K562 (cell line): ENCODE results near the gene PAIP2. TPM values are rescaled to one million over a fixed set of nuclear protein-coding genes. Genes with fewer than 3 reads are reported as not detected.

ENCODE experiments used
- ATAC-seq: fragments of 200-7000 bp; cut with Tn5 transposase; 3 replicates; pipeline ENCODE4 v1.9.1; 2020; ENCODE audit warnings: moderate library complexity
- BruUV-seq: library from RNA; stranded (reverse); fragments of 400-500 nt; replicated peaks from 2 replicates; lab custom pipeline; 2021; lab: Mats Ljungman, UMichigan
- CTCF ChIA-PET: fragments of 300-600 bp; formaldehyde crosslinking; extraction: SDS; loops from one replicate; lab custom pipeline; 2021; ENCODE audit warnings: low intra/inter-chr PET ratio; lab: Yijun Ruan, JAX
- POLR2A ChIA-PET: fragments of 300-600, 350-650 bp; sonication (Branson Sonifier 250); formaldehyde crosslinking; extraction: SDS; loops from one replicate; lab custom pipeline; 2021; ENCODE audit warnings: antibody characterized with exemption, inconsistent platforms; lab: Yijun Ruan, JAX
- DNase-seq, 4 experiments: peaks; one replicate each; pipeline versions ENCODE4 v3.0.0 to v3.0.0-alpha.2; 2011 to 2018; ENCODE audit warnings: low spot score in 3 of 4, mixed read lengths in 3 of 4; ENCODE audit errors: extremely low read depth in 1 of 4
- FAIRE-seq: peaks from 2 replicates; lab custom pipeline; 2011; peaks lifted over from hg19 to GRCh38; lab: Jason Lieb, UNC
- H2AFZ ChIP-seq: 2 replicates; pipeline ENCODE4 v1.6.0; 2011; ENCODE audit warnings: low read depth, low read length, control low read depth, inconsistent platforms
- H3K27ac ChIP-seq: fragments of 200-600 bp; 3 replicates; pipeline ENCODE4 v1.8.0; 2011; ENCODE audit warnings: low read depth, mild to moderate bottlenecking, control low read depth, inconsistent platforms, low read length, moderate library complexity, mixed read lengths; ENCODE audit errors: extremely low read depth
- H3K27me3 ChIP-seq, 2 experiments: fragments of 300-600 bp in 1 of 2; 2 replicates in 1 of 2; 3 replicates in 1 of 2; pipeline versions ENCODE4 v1.6.0 to v1.8.0; 2011; ENCODE audit warnings: inconsistent platforms in 2 of 2, low read length in 2 of 2, mild to moderate bottlenecking in 1 of 2, mixed read lengths in 1 of 2, moderate library complexity in 1 of 2; ENCODE audit not compliant: control insufficient read depth in 2 of 2, insufficient read depth in 2 of 2
- H3K36me3 ChIP-seq: fragments of 300-600 bp; 3 replicates; pipeline ENCODE4 v1.8.0; 2011; ENCODE audit warnings: mild to moderate bottlenecking, low read length, inconsistent platforms; ENCODE audit not compliant: control insufficient read depth, insufficient read depth
- H3K4me1 ChIP-seq, 2 experiments: fragments of 200-600 bp in 1 of 2; replicated peaks in 1 of 2; 2 replicates in 1 of 2; 3 replicates in 1 of 2; pipeline versions ENCODE4 v1.5.1 to v1.8.0; 2011; ENCODE audit warnings: inconsistent platforms in 2 of 2, low read length in 2 of 2, mild to moderate bottlenecking in 1 of 2, mixed read lengths in 1 of 2, moderate library complexity in 1 of 2; ENCODE audit not compliant: control insufficient read depth in 2 of 2, insufficient read depth in 2 of 2
- H3K4me2 ChIP-seq: 2 replicates; pipeline ENCODE4 v1.6.1; 2011; ENCODE audit warnings: low read length, control low read depth, inconsistent platforms, mixed read lengths; ENCODE audit not compliant: insufficient read depth
- H3K4me3 ChIP-seq: fragments of 200-600 bp; sonication (generic), shearing (Covaris generic); 2 replicates; pipeline ENCODE4 v1.5.1; 2016; ENCODE audit warnings: control low read depth, inconsistent platforms
- H3K79me2 ChIP-seq: fragments of 200-600 bp; 3 replicates; pipeline ENCODE4 v1.8.0; 2011; ENCODE audit warnings: low read length, inconsistent platforms; ENCODE audit not compliant: control insufficient read depth, insufficient read depth
- H3K9ac ChIP-seq, 2 experiments: 2 replicates each; pipeline versions ENCODE4 v1.6.0 to v1.6.1; 2011; ENCODE audit warnings: low read depth in 2 of 2, low read length in 2 of 2, control low read depth in 1 of 2, inconsistent platforms in 1 of 2, mild to moderate bottlenecking in 1 of 2, mixed read lengths in 1 of 2; ENCODE audit not compliant: insufficient read depth in 1 of 2
- H3K9me1 ChIP-seq: one replicate; pipeline ENCODE4 v1.6.0; 2011; ENCODE audit warnings: inconsistent platforms, mild to moderate bottlenecking, low read length, moderate library complexity; ENCODE audit not compliant: control insufficient read depth, insufficient read depth
- H3K9me3 ChIP-seq: replicated peaks from 2 replicates; pipeline ENCODE4 v1.5.1; 2011; ENCODE audit warnings: low read depth, low read length, inconsistent platforms; ENCODE audit not compliant: control insufficient read depth, insufficient read depth
- H4K20me1 ChIP-seq: replicated peaks from 2 replicates; pipeline ENCODE4 v1.6.1; 2011; ENCODE audit warnings: low read length, inconsistent platforms, mixed read lengths; ENCODE audit not compliant: control insufficient read depth, insufficient read depth
- MCM2 ChIP-seq: fragments of 450-650 bp; IDR thresholded peaks from 2 replicates; pipeline ENCODE4 v1.6.1; 2017; ENCODE audit warnings: low read depth, mild to moderate bottlenecking
- POLR2G ChIP-seq: fragments of 200-400 bp; formaldehyde crosslinking; IDR thresholded peaks from 2 replicates; pipeline ENCODE4 v1.6.1; 2017; ENCODE audit warnings: low read depth, mild to moderate bottlenecking, antibody characterized with exemption, low read length, moderate library complexity
- SRSF1 ChIP-seq: fragments of 200-400 bp; formaldehyde crosslinking; IDR thresholded peaks from 2 replicates; pipeline ENCODE4 v1.6.1; 2017; ENCODE audit warnings: mild to moderate bottlenecking, low read depth, low read length, moderate library complexity
- ZNF407 ChIP-seq: fragments of 450-650 bp; IDR thresholded peaks from 2 replicates; pipeline ENCODE4 v1.6.1; 2016; ENCODE audit warnings: low read depth
- WGBS: fragments of 100-300 bp; shearing (Covaris generic); methylation state at CpG from one replicate; pipeline ENCODE4 v1.1.6; 2016; ENCODE audit warnings: low coverage, mixed read lengths; ENCODE audit not compliant: insufficient coverage; ENCODE audit errors: missing lambda C conversion rate; 5-methylcytosine and 5-hydroxymethylcytosine counted together
- in situ Hi-C: fragments of 300-500 bp; cut with MboI; formaldehyde crosslinking; loops from 4 replicates; pipeline ENCODE4 v1.15.0; 2018; ENCODE audit warnings: inconsistent platforms, mixed read lengths
- intact Hi-C: fragments of 100-400 bp; cut with micrococcal nuclease; formaldehyde crosslinking; loops from 2 replicates; pipeline ENCODE4 v1.14.2; 2022
- polyA plus RNA-seq, 8 experiments: library from polyadenylated mRNA; depleted of rRNA in 4 of 8; stranded (reverse) in 5 of 8; unstranded in 3 of 8; fragments of >200 nt; fragmentation: Nextera tagmentation in 2 of 8; fragmentation: Illumina TruSeq in 1 of 8; extraction: Ambion mirVana in 2 of 8; extraction: Trizol in 1 of 8; gene quantifications; 2 replicates each; pipeline versions ENCODE4 v1.2.1 to v1.2.3, GENCODE V29; 2011 to 2014; ENCODE audit warnings: inconsistent platforms in 1 of 8, missing spikeins in 1 of 8
- total RNA-seq, 7 experiments: library from RNA; depleted of rRNA in 6 of 7; stranded (reverse); fragments of >200 nt in 6 of 7; fragmentation: Illumina TruSeq in 2 of 7; extraction: Trizol in 2 of 7; gene quantifications; 2 replicates each; pipeline versions ENCODE4 v1.2.1 to v1.2.3, GENCODE V29; 2011 to 2021; ENCODE audit warnings: low replicate concordance in 1 of 7

The PAIP2 gene
- total and polyA plus RNA-seq, 9 of the 15 experiments (the other 6 are each of a cell fraction or from before 2014, with no cell fraction given): 78.3 to 187 (median 128) TPM

DNA sequence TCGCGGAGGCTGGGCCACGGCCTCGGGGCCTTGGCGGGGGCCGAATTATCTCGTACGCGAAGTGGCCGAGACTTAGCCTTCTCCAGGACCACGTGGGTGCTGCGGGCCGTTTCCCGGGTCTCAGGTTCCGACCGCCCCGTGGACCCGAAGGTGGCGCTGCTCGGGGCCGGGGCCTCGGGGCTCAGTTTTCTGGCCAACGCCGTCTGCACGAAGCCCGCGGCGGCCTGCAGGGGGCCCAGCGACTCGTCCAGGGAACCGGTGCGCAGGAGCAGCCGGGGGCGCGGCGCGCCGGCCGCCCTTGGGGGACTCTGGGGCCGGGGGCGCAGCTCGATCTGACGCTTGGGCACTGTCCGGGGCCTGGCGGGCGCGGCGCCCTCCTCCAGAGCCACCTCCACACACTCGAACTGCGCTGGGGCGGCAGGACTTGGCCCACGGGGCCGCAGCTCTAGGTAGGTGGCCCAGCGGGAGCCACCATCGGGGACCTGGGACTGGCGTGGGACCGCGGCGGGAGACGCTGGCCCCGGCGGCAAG, 52.5 kb downstream of the PAIP2 start:
- Histone ChIP-seq H3K9me1 (no peaks in the 10 kb centered on the region), H3K27me3 (no peaks in the 10 kb centered on the region), H3K9me3 (no peaks in the 10 kb centered on the region; the same call in 1 of the 2 replicates), H3K4me3 (no peak overlapping the region), H3K79me2 (no peaks in the 10 kb centered on the region), H2AFZ (no peak overlapping the region), H3K4me2 (no peak overlapping the region), H3K9ac (no peak overlapping the region), H3K4me1 (peaks cover 7 to 13% of the 10 kb centered on the region in 2 experiments), H3K36me3 (no peaks in the 10 kb centered on the region), H3K27ac (no peak overlapping the region), H4K20me1 (no peaks in the 10 kb centered on the region)
- ChIA-PET POLR2A (no interaction called here), CTCF (no interaction called here)
- FAIRE-seq (no peak), ATAC-seq (no peak), DNase-seq (no peak)
- TF ChIP-seq POLR2G (0 out of 2 replicates have a peak, but pooled peaks have one; percentile 36), MCM2 (no peak)
- WGBS: 97% methylated on average over 22 of the region's 62 CpGs
- BruUV-seq: no TSS peak
- in situ Hi-C loops: no loop called here
- intact Hi-C loops: no loop called here

- FAIRE-seq: no peak
- Histone ChIP-seq H3K9me1 (no peaks in the 10 kb centered on the region), H3K79me2 (no peaks in the 10 kb centered on the region), H3K36me3 (no peaks in the 10 kb centered on the region), H3K27me3 (no peaks in the 10 kb centered on the region), H4K20me1 (no peaks in the 10 kb centered on the region), H3K4me3 (no peak within 1 kb of the TSS), H3K4me1 (peaks cover 7 to 9% of the 10 kb centered on the region in 2 experiments), H3K9me3 (no peaks in the 10 kb centered on the region; the same call in 1 of the 2 replicates), H3K9ac (peak within 1 kb of the TSS in 1 of 2 experiments; percentile 47; a peak in 2 of 4 replicates), H3K27ac (no peak within 1 kb of the TSS), H3K4me2 (no peak within 1 kb of the TSS), H2AFZ (no peak within 1 kb of the TSS)
- ChIA-PET CTCF (no interaction called here), POLR2A (interaction anchor here (0.6 to 1.1 kb wide), 4 partner anchors 21 to 806 kb away, joined by 3 to 4 read pairs (median 4); no protein-coding TSS in a partner anchor)
- in situ Hi-C loops: no loop called here
- no peak for ATAC-seq
- 89% methylated on average over 22 of the region's 76 CpGs for WGBS
- no peak for DNase-seq
- intact Hi-C loops: no loop called here
- no TSS peak for BruUV-seq
- TF ChIP-seq ZNF407 (no peak), SRSF1 (no peak)
These were observed 53.3 kb downstream of the PAIP2 start, which contains the start of gene PROB1 for GRCh38 chr5:139394654-139395566. Gene PROB1, minus strand, starts transcription at chr5:139395104. Its CDS starts 23 bp downstream, at chr5:139395081.
